ENCODE results near the gene IDH3G.

Gene IDH3G

DNA sequence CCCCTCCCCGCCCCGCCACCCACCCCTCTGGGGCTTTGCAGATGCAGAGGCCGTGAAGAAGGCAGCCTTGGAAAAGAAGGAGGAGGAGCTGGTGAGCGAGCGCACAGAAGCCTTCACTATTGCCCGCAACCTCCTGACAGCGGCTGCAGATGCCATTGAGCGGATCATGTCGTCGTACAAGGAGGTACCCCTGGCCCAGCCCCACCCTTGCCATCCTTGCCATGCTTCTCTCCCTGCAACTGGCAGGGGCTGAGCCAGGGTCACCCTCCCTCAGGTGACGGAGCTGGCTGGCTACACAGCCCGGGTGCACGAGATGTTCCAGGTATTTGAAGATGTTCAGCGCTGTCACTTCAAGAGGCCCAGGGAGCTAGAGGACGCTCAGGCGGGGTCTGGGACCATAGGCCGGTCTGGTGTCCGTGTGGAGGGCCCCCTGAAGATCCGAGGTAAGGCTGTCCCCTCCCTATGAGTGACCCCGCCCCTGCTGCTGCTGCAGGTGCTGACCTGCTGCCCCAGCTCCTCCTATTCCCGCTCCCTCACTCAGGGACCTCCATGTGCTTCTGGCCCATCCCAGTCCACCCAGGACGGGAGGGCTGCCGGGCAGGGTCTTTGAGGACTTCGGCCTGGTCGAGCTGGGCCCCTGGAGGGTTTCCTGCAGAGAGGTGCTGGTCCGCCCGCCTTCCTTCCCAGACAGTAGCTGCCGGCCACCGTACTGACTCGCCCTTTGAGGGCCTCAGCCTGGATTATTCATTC lies 57.9 kb downstream of the IDH3G start:
- in situ Hi-C loops (cut with HindIII; ENCODE audit: low sequenced_read_pairs) = no loop called here
